Mesendoderm (in vitro differentiated cells): Measurements from ENCODE around the gene MCM8. TPM values are rescaled to one million over a fixed set of nuclear protein-coding genes. Genes with fewer than 3 reads are reported as not detected.

ENCODE experiments used
- DNase-seq: peaks from one replicate; pipeline ENCODE4 v3.0.0; 2013
- H2AK5ac ChIP-seq: 2 replicates; pipeline ENCODE4 v1.6.1; 2013; ENCODE audit warnings: low read length, inconsistent platforms
- H2BK120ac ChIP-seq: 2 replicates; pipeline ENCODE4 v1.6.1; 2013; ENCODE audit warnings: low read depth, mild to moderate bottlenecking, low read length, moderate library complexity, mixed read lengths
- H2BK15ac ChIP-seq: replicated peaks from 2 replicates; pipeline ENCODE4 v1.6.1; 2013; ENCODE audit warnings: low read depth, mild to moderate bottlenecking, moderate library complexity
- H2BK5ac ChIP-seq: 2 replicates; pipeline ENCODE4 v1.6.1; 2013; ENCODE audit warnings: low read length, inconsistent platforms
- H3K18ac ChIP-seq: 2 replicates; pipeline ENCODE4 v1.6.1; 2013; ENCODE audit warnings: mild to moderate bottlenecking, low read length, mixed read lengths
- H3K23ac ChIP-seq: one replicate; pipeline ENCODE4 v1.6.1; 2013; ENCODE audit warnings: low read length
- H3K27ac ChIP-seq: 2 replicates; pipeline ENCODE4 v1.5.1; 2013; ENCODE audit warnings: low read depth, mild to moderate bottlenecking, inconsistent platforms, low read length, moderate library complexity
- H3K27me3 ChIP-seq: 2 replicates; pipeline ENCODE4 v1.6.1; 2013; ENCODE audit warnings: low read length, control low read depth, mild to moderate bottlenecking, inconsistent platforms; ENCODE audit not compliant: insufficient read depth, poor library complexity
- H3K36me3 ChIP-seq: 2 replicates; pipeline ENCODE4 v1.6.1; 2013; ENCODE audit warnings: low read length, inconsistent platforms; ENCODE audit not compliant: control insufficient read depth, insufficient read depth
- H3K4ac ChIP-seq: one replicate; pipeline ENCODE4 v1.6.1; 2013; ENCODE audit warnings: low read depth, mild to moderate bottlenecking, low read length, moderate library complexity
- H3K4me1 ChIP-seq: 2 replicates; pipeline ENCODE4 v1.6.1; 2013; ENCODE audit warnings: low read depth, low read length, inconsistent platforms; ENCODE audit not compliant: control insufficient read depth
- H3K4me2 ChIP-seq: 2 replicates; pipeline ENCODE4 v1.6.1; 2013; ENCODE audit warnings: low read length
- H3K4me3 ChIP-seq: 2 replicates; pipeline ENCODE4 v1.5.1; 2013; ENCODE audit warnings: mild to moderate bottlenecking, low read length
- H3K56ac ChIP-seq: one replicate; pipeline ENCODE4 v1.6.1; 2013; ENCODE audit warnings: low read length
- H3K79me1 ChIP-seq: 2 replicates; pipeline ENCODE4 v1.6.1; 2013; ENCODE audit warnings: low read length, inconsistent platforms
- H3K79me2 ChIP-seq: 2 replicates; pipeline ENCODE4 v1.6.1; 2013; ENCODE audit warnings: mild to moderate bottlenecking, low read length; ENCODE audit not compliant: control insufficient read depth, insufficient read depth
- H3K9ac ChIP-seq: 2 replicates; pipeline ENCODE4 v1.6.1; 2013; ENCODE audit warnings: low read length, inconsistent platforms
- H4K5ac ChIP-seq: one replicate; pipeline ENCODE4 v1.6.1; 2013; ENCODE audit warnings: low read length
- H4K8ac ChIP-seq: one replicate; pipeline ENCODE4 v1.6.1; 2013; ENCODE audit warnings: low read depth, mild to moderate bottlenecking, control low read depth, low read length, moderate library complexity
- WGBS: extraction: QIAGEN DNeasy Blood & Tissue Kit; methylation state at CpG from one replicate; pipeline ENCODE4 v1.1.7; 2013; ENCODE audit warnings: low lambda C conversion rate, missing lambda C conversion rate; ENCODE audit not compliant: insufficient coverage; ENCODE audit errors: extremely low coverage; 5-methylcytosine and 5-hydroxymethylcytosine counted together
- small RNA-seq: library from polyadenylated mRNA; stranded (forward); fragments of <200 nt; extraction: miRNeasy Mini kit (QIAGEN cat#:217004); gene quantifications from one replicate; pipeline ENCODE3, GENCODE V24; 2013; ENCODE audit not compliant: insufficient read depth

MCM8 gene

DNA sequence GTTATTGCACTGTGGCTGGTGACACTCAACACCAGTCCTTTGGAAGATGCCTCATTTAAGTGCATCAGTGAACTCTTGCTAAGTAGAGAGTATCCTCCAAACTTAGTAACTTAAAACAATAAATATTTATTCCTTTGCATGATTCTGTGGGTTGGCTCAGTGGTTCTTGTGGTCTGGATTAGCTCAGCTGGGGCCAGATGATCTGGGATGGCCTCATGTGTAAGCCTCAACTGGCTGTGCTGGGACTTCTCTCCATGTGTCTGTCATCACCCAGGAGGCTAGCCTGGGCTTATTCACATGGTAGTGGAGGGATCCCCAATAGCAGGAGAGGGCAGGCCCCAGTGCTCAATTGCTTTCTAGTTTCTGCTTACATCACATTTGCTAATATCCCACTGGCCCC is 95.1 kb downstream of the MCM8 start:
- peaks cover under 1% of the 10 kb centered on the region for H3K36me3 ChIP-seq

DNA sequence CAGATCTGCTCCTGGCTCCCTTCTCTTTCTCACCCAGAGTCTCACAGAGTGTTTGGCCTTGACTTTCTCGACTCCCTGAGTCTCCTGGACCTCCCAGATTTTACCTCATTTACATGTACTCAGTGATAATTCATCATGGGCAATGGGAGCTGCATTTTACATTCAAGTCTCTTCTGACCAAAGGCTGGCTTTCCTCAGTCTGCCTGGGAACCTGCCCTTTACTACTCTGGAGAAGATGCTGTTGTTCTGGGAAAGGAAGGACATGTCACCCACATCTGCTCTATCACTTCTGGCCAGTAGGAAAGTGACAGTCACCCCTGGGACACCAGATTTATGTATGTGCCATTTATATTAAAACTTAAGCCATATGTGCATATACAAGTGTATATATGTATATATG is 96.0 kb downstream of the MCM8 start:
- Histone ChIP-seq H3K4me1 (no peaks in the 10 kb centered on the region), H3K36me3 (no peaks in the 10 kb centered on the region), H3K9ac (no peak overlapping the region), H3K56ac (no peak overlapping the region), H4K8ac (no peak overlapping the region), H3K18ac (no peak overlapping the region), H2AK5ac (no peak overlapping the region), H4K5ac (no peak overlapping the region), H3K23ac (no peak overlapping the region), H2BK15ac (no peak overlapping the region), H3K79me2 (no peaks in the 10 kb centered on the region), H3K4me2 (no peak overlapping the region), H2BK120ac (no peak overlapping the region), H3K4ac (no peak overlapping the region), H3K27me3 (peaks cover 4% of the 10 kb centered on the region), H3K27ac (no peak overlapping the region), H3K79me1 (no peaks in the 10 kb centered on the region), H2BK5ac (no peak overlapping the region), H3K4me3 (no peak overlapping the region)
- no peak for DNase-seq
- no CpG with 5 or more reads among the region's 1 CpG for WGBS

More for the DNA sequence above, 95.1 kb downstream of the MCM8 start:
- Histone ChIP-seq H3K27me3 (no peaks in the 10 kb centered on the region), H3K4me2 (no peak overlapping the region), H3K27ac (no peak overlapping the region), H3K56ac (no peak overlapping the region), H2BK15ac (no peak overlapping the region), H3K79me1 (no peaks in the 10 kb centered on the region), H2BK5ac (no peak overlapping the region), H3K4me3 (no peak overlapping the region), H3K4me1 (no peaks in the 10 kb centered on the region), H4K5ac (no peak overlapping the region), H2AK5ac (no peak overlapping the region), H3K9ac (no peak overlapping the region), H3K23ac (no peak overlapping the region), H2BK120ac (no peak overlapping the region), H4K8ac (no peak overlapping the region), H3K79me2 (no peaks in the 10 kb centered on the region), H3K18ac (no peak overlapping the region), H3K4ac (no peak overlapping the region)
- no peak for DNase-seq

DNA sequence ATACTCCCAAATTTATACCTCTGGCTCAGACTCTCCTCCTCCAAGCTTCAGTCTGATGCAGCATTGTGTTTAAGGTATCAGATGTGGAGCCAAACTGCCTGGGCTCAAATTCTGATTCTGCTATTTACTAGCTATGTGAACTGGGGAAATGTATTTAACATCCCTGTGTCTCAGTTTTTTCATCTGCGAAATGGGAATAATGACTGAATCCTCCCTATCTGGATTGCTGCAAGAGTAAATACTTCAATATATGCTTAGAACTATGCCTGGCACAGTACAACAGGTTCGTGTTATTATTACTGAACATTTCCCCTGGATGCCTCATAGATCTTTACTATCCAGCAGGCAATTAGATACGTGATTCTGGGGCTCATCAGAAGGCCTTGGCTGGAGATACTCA is 97.9 kb downstream of the MCM8 start:
- WGBS: no CpG with 5 or more reads among the region's 3 CpGs
- no peak overlapping the region for H3K23ac ChIP-seq
- H3K4ac ChIP-seq: no peak overlapping the region
- H3K4me1 ChIP-seq: peaks cover 2% of the 10 kb centered on the region
- no peak overlapping the region for H3K4me2 ChIP-seq
- no peaks in the 10 kb centered on the region for H3K36me3 ChIP-seq
- no peaks in the 10 kb centered on the region for H3K79me2 ChIP-seq
- DNase-seq: no peak
- H3K27ac ChIP-seq: no peak overlapping the region
- no peak overlapping the region for H3K4me3 ChIP-seq
- H4K8ac ChIP-seq: no peak overlapping the region
- no peak overlapping the region for H2AK5ac ChIP-seq
- no peak overlapping the region for H2BK15ac ChIP-seq
- H4K5ac ChIP-seq: no peak overlapping the region
- no peaks in the 10 kb centered on the region for H3K79me1 ChIP-seq
- H3K56ac ChIP-seq: no peak overlapping the region
- H2BK5ac ChIP-seq: no peak overlapping the region
- no peak overlapping the region for H2BK120ac ChIP-seq
- no peak overlapping the region for H3K9ac ChIP-seq
- H3K27me3 ChIP-seq: peaks cover 13% of the 10 kb centered on the region
- no peak overlapping the region for H3K18ac ChIP-seq

Small RNA genes within 50 kb of the gene (small RNA-seq; reads per million reads assigned to genes)
- not detected for gene RF00019
- gene RN7SL498P: not detected
